ENCODE results near the gene FEZF1.

The FEZF1 gene

GRCh38 chr7:122304319-122304975 lies at the start of gene FEZF1:
FEZF1 (minus strand) TSS chr7:122304750; CDS start chr7:122304437, 313 bp downstream.
- peaks cover 3% of the 10 kb centered on the region for H3K9me3 Mint-ChIP-seq
- peak within 1 kb of the TSS; percentile 23 for H3K27ac Mint-ChIP-seq
- no peak for DNase-seq (ENCODE audit: low spot score)
- no peaks in the 10 kb centered on the region for H3K36me3 Mint-ChIP-seq (ENCODE audit: low read depth)
- no peak within 1 kb of the TSS for H3K4me3 Mint-ChIP-seq
- no peaks in the 10 kb centered on the region for H3K4me1 Mint-ChIP-seq (ENCODE audit: low read depth)
- H3K27me3 Mint-ChIP-seq (ENCODE audit: low read depth) = peaks cover 95% of the 10 kb centered on the region

- no peak overlapping the region for H3K4me3 Mint-ChIP-seq
- H3K4me1 Mint-ChIP-seq (ENCODE audit: low read depth) = no peaks in the 10 kb centered on the region
- DNase-seq (ENCODE audit: low spot score) = no peak
- no peaks in the 10 kb centered on the region for H3K9me3 Mint-ChIP-seq
- H3K27me3 Mint-ChIP-seq (ENCODE audit: low read depth) = no peaks in the 10 kb centered on the region
- H3K36me3 Mint-ChIP-seq (ENCODE audit: low read depth) = no peaks in the 10 kb centered on the region
- H3K27ac Mint-ChIP-seq = no peak overlapping the region
Measured at GRCh38 chr7:122352454-122352853, 47.9 kb upstream of the FEZF1 start.

GRCh38 chr7:122350701-122351100 lies 46.2 kb upstream of the FEZF1 start:
- H3K27me3 Mint-ChIP-seq (ENCODE audit: low read depth) = no peaks in the 10 kb centered on the region
- no peaks in the 10 kb centered on the region for H3K36me3 Mint-ChIP-seq (ENCODE audit: low read depth)
- DNase-seq (ENCODE audit: low spot score) = no peak
- no peaks in the 10 kb centered on the region for H3K4me1 Mint-ChIP-seq (ENCODE audit: low read depth)
- no peaks in the 10 kb centered on the region for H3K9me3 Mint-ChIP-seq
- no peak overlapping the region for H3K4me3 Mint-ChIP-seq
- no peak overlapping the region for H3K27ac Mint-ChIP-seq

GRCh38 chr7:122344303-122344620 lies 39.7 kb upstream of the FEZF1 start:
- Mint-ChIP-seq H3K36me3 (ENCODE audit: low read depth) (no peaks in the 10 kb centered on the region), H3K4me1 (ENCODE audit: low read depth) (no peaks in the 10 kb centered on the region), H3K9me3 (no peaks in the 10 kb centered on the region), H3K4me3 (no peak overlapping the region), H3K27me3 (ENCODE audit: low read depth) (no peaks in the 10 kb centered on the region), H3K27ac (no peak overlapping the region)
- DNase-seq (ENCODE audit: low spot score) = no peak

- Mint-ChIP-seq H3K4me3 (no peak overlapping the region), H3K9me3 (no peaks in the 10 kb centered on the region), H3K27ac (no peak overlapping the region), H3K4me1 (ENCODE audit: low read depth) (no peaks in the 10 kb centered on the region), H3K36me3 (ENCODE audit: low read depth) (no peaks in the 10 kb centered on the region), H3K27me3 (ENCODE audit: low read depth) (no peaks in the 10 kb centered on the region)
- DNase-seq (ENCODE audit: low spot score) = no peak
Measured at GRCh38 chr7:122343601-122344302, 39.2 kb upstream of the FEZF1 start.

- DNase-seq (ENCODE audit: low spot score) = no peak
- H3K36me3 Mint-ChIP-seq (ENCODE audit: low read depth) = no peaks in the 10 kb centered on the region
- H3K4me1 Mint-ChIP-seq (ENCODE audit: low read depth) = no peaks in the 10 kb centered on the region
- no peak overlapping the region for H3K4me3 Mint-ChIP-seq
- H3K9me3 Mint-ChIP-seq = no peaks in the 10 kb centered on the region
- H3K27ac Mint-ChIP-seq = no peak overlapping the region
- H3K27me3 Mint-ChIP-seq (ENCODE audit: low read depth) = no peaks in the 10 kb centered on the region
Measured at GRCh38 chr7:122340427-122340826, 35.9 kb upstream of the FEZF1 start.

- Mint-ChIP-seq H3K27ac (no peak overlapping the region), H3K4me3 (no peak overlapping the region), H3K4me1 (ENCODE audit: low read depth) (no peaks in the 10 kb centered on the region), H3K9me3 (no peaks in the 10 kb centered on the region), H3K36me3 (ENCODE audit: low read depth) (no peaks in the 10 kb centered on the region), H3K27me3 (ENCODE audit: low read depth) (no peaks in the 10 kb centered on the region)
- DNase-seq (ENCODE audit: low spot score) = no peak
Measured at GRCh38 chr7:122339145-122339904, 34.8 kb upstream of the FEZF1 start.

- no peaks in the 10 kb centered on the region for H3K9me3 Mint-ChIP-seq
- H3K4me1 Mint-ChIP-seq (ENCODE audit: low read depth) = no peaks in the 10 kb centered on the region
- H3K4me3 Mint-ChIP-seq = no peak overlapping the region
- no peak overlapping the region for H3K27ac Mint-ChIP-seq
- DNase-seq (ENCODE audit: low spot score) = no peak
- no peaks in the 10 kb centered on the region for H3K27me3 Mint-ChIP-seq (ENCODE audit: low read depth)
- no peaks in the 10 kb centered on the region for H3K36me3 Mint-ChIP-seq (ENCODE audit: low read depth)
Measured at GRCh38 chr7:122337011-122337410, 32.5 kb upstream of the FEZF1 start.

GRCh38 chr7:122329145-122329802 lies 24.7 kb upstream of the FEZF1 start:
- Mint-ChIP-seq H3K27me3 (ENCODE audit: low read depth) (no peaks in the 10 kb centered on the region), H3K4me3 (no peak overlapping the region), H3K9me3 (no peaks in the 10 kb centered on the region), H3K27ac (no peak overlapping the region), H3K4me1 (ENCODE audit: low read depth) (no peaks in the 10 kb centered on the region), H3K36me3 (ENCODE audit: low read depth) (no peaks in the 10 kb centered on the region)
- DNase-seq (ENCODE audit: low spot score) = no peak

GRCh38 chr7:122327969-122328368 lies 23.4 kb upstream of the FEZF1 start:
- no peaks in the 10 kb centered on the region for H3K9me3 Mint-ChIP-seq
- no peaks in the 10 kb centered on the region for H3K27me3 Mint-ChIP-seq (ENCODE audit: low read depth)
- H3K4me3 Mint-ChIP-seq = no peak overlapping the region
- H3K36me3 Mint-ChIP-seq (ENCODE audit: low read depth) = no peaks in the 10 kb centered on the region
- no peak overlapping the region for H3K27ac Mint-ChIP-seq
- DNase-seq (ENCODE audit: low spot score) = no peak
- H3K4me1 Mint-ChIP-seq (ENCODE audit: low read depth) = no peaks in the 10 kb centered on the region

GRCh38 chr7:122316467-122317388 lies 12.2 kb upstream of the FEZF1 start:
- H3K9me3 Mint-ChIP-seq = no peaks in the 10 kb centered on the region
- H3K27ac Mint-ChIP-seq = peak overlapping the region; percentile 41
- no peak for DNase-seq (ENCODE audit: low spot score)
- no peaks in the 10 kb centered on the region for H3K4me1 Mint-ChIP-seq (ENCODE audit: low read depth)
- H3K4me3 Mint-ChIP-seq = no peak overlapping the region
- peaks cover 60% of the 10 kb centered on the region for H3K27me3 Mint-ChIP-seq (ENCODE audit: low read depth)
- no peaks in the 10 kb centered on the region for H3K36me3 Mint-ChIP-seq (ENCODE audit: low read depth)

GRCh38 chr7:122315507-122316466 lies 11.2 kb upstream of the FEZF1 start:
- Mint-ChIP-seq H3K36me3 (ENCODE audit: low read depth) (no peaks in the 10 kb centered on the region), H3K27me3 (ENCODE audit: low read depth) (peaks cover 68% of the 10 kb centered on the region), H3K9me3 (no peaks in the 10 kb centered on the region), H3K4me3 (no peak overlapping the region), H3K27ac (no peak overlapping the region), H3K4me1 (ENCODE audit: low read depth) (no peaks in the 10 kb centered on the region)
- DNase-seq (ENCODE audit: low spot score) = no peak
